OCI-LY1 (cell line): ENCODE measurements around the gene P2RY14.

ENCODE experiments used
- H2AFZ ChIP-seq: fragments of 200-600 bp; sonication (generic), shearing (Covaris generic); 2 replicates; pipeline ENCODE4 v1.6.0; 2014; ENCODE audit warnings: antibody characterized with exemption, mild to moderate bottlenecking, low read length
- H3F3A ChIP-seq: fragments of 200-600 bp; sonication (generic), shearing (Covaris generic); 2 replicates; pipeline ENCODE4 v1.6.0; 2014; ENCODE audit warnings: mild to moderate bottlenecking, antibody characterized with exemption, low read length, moderate library complexity; ENCODE audit not compliant: insufficient read depth
- H3K27ac ChIP-seq: fragments of 200-600 bp; sonication (generic); 2 replicates; pipeline ENCODE4 v1.5.1; 2014; ENCODE audit warnings: low read length, mixed run types, mild to moderate bottlenecking, low read depth; ENCODE audit not compliant: poor library complexity, severe bottlenecking
- H3K27me3 ChIP-seq: fragments of 200-600 bp; sonication (generic); 2 replicates; pipeline ENCODE4 v1.6.0; 2014; ENCODE audit warnings: antibody characterized with exemption, mild to moderate bottlenecking, low read length, moderate library complexity; ENCODE audit not compliant: insufficient read depth
- H3K36me3 ChIP-seq: fragments of 200-600 bp; sonication (generic); 2 replicates; pipeline ENCODE4 v1.6.1; 2014; ENCODE audit warnings: mild to moderate bottlenecking, antibody characterized with exemption, low read length, moderate library complexity, mixed read lengths; ENCODE audit not compliant: insufficient read depth
- H3K4me1 ChIP-seq: fragments of 200-600 bp; sonication (generic); 2 replicates; pipeline ENCODE4 v1.5.1; 2014; ENCODE audit warnings: mild to moderate bottlenecking, low read length, moderate library complexity; ENCODE audit not compliant: insufficient read depth, severe bottlenecking
- H3K4me2 ChIP-seq: fragments of 200-600 bp; sonication (generic), shearing (Covaris generic); 2 replicates; pipeline ENCODE4 v1.6.1; 2014; ENCODE audit warnings: low read length
- H3K4me3 ChIP-seq: fragments of 200-600 bp; sonication (generic); 2 replicates; pipeline ENCODE4 v1.5.1; 2014; ENCODE audit warnings: low read length, low read depth, mild to moderate bottlenecking, mixed read lengths; ENCODE audit not compliant: poor library complexity, severe bottlenecking
- H3K79me2 ChIP-seq: fragments of 200-600 bp; shearing (Covaris generic); 2 replicates; pipeline ENCODE4 v1.6.1; 2016; ENCODE audit warnings: mixed run types, low read length, mixed read lengths; ENCODE audit not compliant: insufficient read depth
- H3K9ac ChIP-seq: fragments of 200-600 bp; sonication (generic), shearing (Covaris generic); 2 replicates; pipeline ENCODE4 v1.6.1; 2014; ENCODE audit warnings: mild to moderate bottlenecking, low read length, mixed read lengths
- H3K9me2 ChIP-seq: fragments of 200-600 bp; sonication (generic), shearing (Covaris generic); 2 replicates; pipeline ENCODE4 v1.6.1; 2014; ENCODE audit warnings: low read depth, mild to moderate bottlenecking, low read length, mixed read lengths
- H3K9me3 ChIP-seq: fragments of 200-600 bp; shearing (Covaris generic); 2 replicates; pipeline ENCODE4 v1.6.1; 2014; ENCODE audit warnings: low read length, mixed read lengths
- H4K20me1 ChIP-seq: fragments of 200-600 bp; sonication (generic), shearing (Covaris generic); 2 replicates; pipeline ENCODE4 v1.6.0; 2016; ENCODE audit warnings: mild to moderate bottlenecking, low read length; ENCODE audit not compliant: insufficient read depth
- EZH2 ChIP-seq: fragments of 200-600 bp; sonication (generic), shearing (Covaris generic); IDR thresholded peaks from 2 replicates; pipeline ENCODE4 v1.8.0; 2017; ENCODE audit warnings: borderline replicate concordance, mixed run types, mild to moderate bottlenecking, antibody characterized with exemption, low read length, moderate library complexity, mixed read lengths
- TF ChIP-seq, protein P1 (sequence below): fragments of 200-600 bp; sonication (generic), shearing (Covaris generic); IDR thresholded peaks from 2 replicates; pipeline ENCODE4 v1.5.1; 2017; ENCODE audit warnings: mild to moderate bottlenecking, antibody characterized with exemption, low read length, moderate library complexity, mixed read lengths

Gene P2RY14

DNA sequence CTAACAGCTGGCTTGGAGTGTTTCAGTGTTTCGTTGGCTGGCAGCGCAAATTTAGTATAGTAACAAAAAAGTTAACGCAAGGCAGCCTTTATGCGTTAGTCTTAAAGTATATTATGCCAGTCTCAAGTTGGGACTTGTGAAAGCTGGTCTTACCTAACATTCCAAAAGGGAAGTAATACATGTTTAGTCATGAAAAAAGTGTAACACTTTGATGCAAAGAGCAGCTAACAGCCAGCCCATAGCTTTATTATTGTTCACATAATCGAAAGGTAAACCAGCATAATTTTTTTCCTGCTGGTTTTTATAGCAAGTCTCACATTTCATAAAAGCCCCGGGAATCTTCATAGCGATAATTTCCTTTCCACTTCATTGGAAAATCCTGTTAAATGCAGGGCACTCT lies 40.6 kb upstream of the P2RY14 start:
- H3K9me3 ChIP-seq = no peaks in the 10 kb centered on the region
- H3F3A ChIP-seq = no peaks in the 10 kb centered on the region
- no peak overlapping the region for H3K4me3 ChIP-seq
- no peak overlapping the region for H3K4me2 ChIP-seq
- H3K36me3 ChIP-seq = no peaks in the 10 kb centered on the region
- no peaks in the 10 kb centered on the region for H3K9me2 ChIP-seq
- H3K9ac ChIP-seq = no peak overlapping the region
- H4K20me1 ChIP-seq = no peaks in the 10 kb centered on the region
- TF ChIP-seq, protein P1, sequence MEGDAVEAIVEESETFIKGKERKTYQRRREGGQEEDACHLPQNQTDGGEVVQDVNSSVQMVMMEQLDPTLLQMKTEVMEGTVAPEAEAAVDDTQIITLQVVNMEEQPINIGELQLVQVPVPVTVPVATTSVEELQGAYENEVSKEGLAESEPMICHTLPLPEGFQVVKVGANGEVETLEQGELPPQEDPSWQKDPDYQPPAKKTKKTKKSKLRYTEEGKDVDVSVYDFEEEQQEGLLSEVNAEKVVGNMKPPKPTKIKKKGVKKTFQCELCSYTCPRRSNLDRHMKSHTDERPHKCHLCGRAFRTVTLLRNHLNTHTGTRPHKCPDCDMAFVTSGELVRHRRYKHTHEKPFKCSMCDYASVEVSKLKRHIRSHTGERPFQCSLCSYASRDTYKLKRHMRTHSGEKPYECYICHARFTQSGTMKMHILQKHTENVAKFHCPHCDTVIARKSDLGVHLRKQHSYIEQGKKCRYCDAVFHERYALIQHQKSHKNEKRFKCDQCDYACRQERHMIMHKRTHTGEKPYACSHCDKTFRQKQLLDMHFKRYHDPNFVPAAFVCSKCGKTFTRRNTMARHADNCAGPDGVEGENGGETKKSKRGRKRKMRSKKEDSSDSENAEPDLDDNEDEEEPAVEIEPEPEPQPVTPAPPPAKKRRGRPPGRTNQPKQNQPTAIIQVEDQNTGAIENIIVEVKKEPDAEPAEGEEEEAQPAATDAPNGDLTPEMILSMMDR = no peak
- TF ChIP-seq EZH2 = no peak
- H3K27me3 ChIP-seq = no peaks in the 10 kb centered on the region
- no peaks in the 10 kb centered on the region for H3K79me2 ChIP-seq
- H3K27ac ChIP-seq = no peak overlapping the region
- no peak overlapping the region for H2AFZ ChIP-seq
- H3K4me1 ChIP-seq = no peaks in the 10 kb centered on the region

DNA sequence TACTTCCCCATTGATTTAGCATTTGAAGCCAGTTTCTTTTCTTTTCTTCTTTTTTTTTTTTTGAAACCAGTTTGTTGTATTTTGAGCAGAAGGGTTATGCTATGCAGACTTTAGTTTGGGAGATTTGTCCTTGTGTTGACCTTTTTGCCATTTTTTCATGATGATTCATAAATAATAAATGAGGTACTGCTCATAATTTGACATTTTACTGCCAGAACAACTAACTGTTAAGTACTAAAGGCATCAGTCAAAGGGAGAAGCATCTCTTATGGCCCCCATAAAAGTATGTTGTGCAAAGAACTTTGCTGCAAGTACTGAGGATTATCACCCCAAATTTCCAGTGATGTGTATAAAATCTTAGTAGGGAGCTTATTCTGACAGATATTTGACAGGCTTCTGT lies 40.0 kb upstream of the P2RY14 start:
- Histone ChIP-seq H3K9me2 (no peaks in the 10 kb centered on the region), H3K27me3 (no peaks in the 10 kb centered on the region), H3F3A (no peaks in the 10 kb centered on the region), H2AFZ (no peak overlapping the region), H3K79me2 (no peaks in the 10 kb centered on the region), H3K4me3 (no peak overlapping the region), H4K20me1 (no peaks in the 10 kb centered on the region), H3K9me3 (no peaks in the 10 kb centered on the region), H3K36me3 (no peaks in the 10 kb centered on the region), H3K4me2 (no peak overlapping the region), H3K27ac (no peak overlapping the region), H3K4me1 (no peaks in the 10 kb centered on the region), H3K9ac (no peak overlapping the region)
- no peak for TF ChIP-seq EZH2
- TF ChIP-seq, protein P1 = no peak

DNA sequence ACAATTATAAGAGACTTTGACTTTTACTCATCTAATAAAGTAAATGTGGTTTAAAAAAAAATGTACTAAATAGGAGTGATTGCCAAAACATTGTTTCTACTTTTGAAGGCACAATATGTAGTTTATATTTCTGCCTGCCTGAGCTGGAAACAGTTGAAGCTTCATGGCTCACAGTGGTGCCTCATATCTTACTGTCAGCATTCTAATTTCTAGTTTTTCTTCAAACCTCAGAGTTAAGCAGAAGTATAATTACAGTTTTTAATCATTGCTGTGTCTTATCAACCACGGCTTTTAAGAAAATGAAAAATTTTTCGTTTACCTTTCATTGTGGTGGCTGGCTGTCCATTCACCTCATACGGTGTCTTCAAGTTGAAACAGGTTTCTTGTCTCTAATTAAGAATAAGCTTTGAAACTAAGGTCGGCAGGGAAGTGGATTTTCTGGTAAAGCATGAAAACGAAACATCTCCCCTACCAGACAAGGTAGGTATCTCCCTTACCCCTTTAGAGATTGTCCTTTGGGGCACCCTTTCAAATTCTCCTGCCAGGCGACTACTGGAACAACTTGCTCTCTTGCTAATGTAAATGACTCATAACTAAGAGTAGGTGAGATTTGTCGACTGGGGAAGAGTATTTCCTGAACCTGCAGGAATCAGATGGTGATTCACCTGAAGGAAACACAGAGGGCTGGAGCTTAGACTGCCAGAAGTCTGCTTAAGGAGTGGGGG lies 38.1 kb upstream of the P2RY14 start, which contains the start of gene GPR87:
TSS of gene GPR87 (minus strand) at position 554 of the 725 bp plus-strand sequence. CDS start 16,720 bp downstream, outside the sequence.
- Histone ChIP-seq H3K27ac (no peak within 1 kb of the TSS), H2AFZ (no peak within 1 kb of the TSS), H3K36me3 (no peaks in the 10 kb centered on the region), H3K27me3 (no peaks in the 10 kb centered on the region), H3K4me3 (no peak within 1 kb of the TSS), H3F3A (no peaks in the 10 kb centered on the region), H3K4me1 (no peaks in the 10 kb centered on the region), H3K79me2 (no peaks in the 10 kb centered on the region), H4K20me1 (no peaks in the 10 kb centered on the region), H3K9me3 (no peaks in the 10 kb centered on the region), H3K9me2 (no peaks in the 10 kb centered on the region), H3K9ac (no peak within 1 kb of the TSS), H3K4me2 (no peak within 1 kb of the TSS)
- TF ChIP-seq EZH2 = no peak
- TF ChIP-seq, protein P1 = no peak
